HEK293 (cell line): ENCODE measurements around the gene CTDSP2.

Experiments
- ATF2 ChIP-seq: fragments of 450-650 bp; formaldehyde crosslinking; IDR thresholded peaks from 2 replicates; pipeline ENCODE4 v1.5.1; 2016; ENCODE audit warnings: missing biosample characterization, missing genetic modification characterization, low read depth
- IKZF3 ChIP-seq: fragments of 450-650 bp; IDR thresholded peaks from 2 replicates; pipeline ENCODE4 v1.5.0; 2018; ENCODE audit warnings: missing biosample characterization, mild to moderate bottlenecking, missing genetic modification characterization, moderate library complexity
- KLF1 ChIP-seq: fragments of 450-650 bp; formaldehyde crosslinking; IDR thresholded peaks from 2 replicates; pipeline ENCODE4 v1.5.1; 2016; ENCODE audit warnings: missing biosample characterization, missing genetic modification characterization
- SP2 ChIP-seq: fragments of 450-650 bp; formaldehyde crosslinking; IDR thresholded peaks from 2 replicates; pipeline ENCODE4 v1.5.1; 2016; ENCODE audit warnings: missing biosample characterization, missing genetic modification characterization
- SP7 ChIP-seq: fragments of 450-650 bp; formaldehyde crosslinking; IDR thresholded peaks from 2 replicates; pipeline ENCODE4 v1.5.1; 2016; ENCODE audit warnings: missing biosample characterization, missing genetic modification characterization
- TCF7L2 ChIP-seq: IDR thresholded peaks from 2 replicates; pipeline ENCODE4 v1.6.1; 2011; ENCODE audit warnings: low read depth, mild to moderate bottlenecking, inconsistent platforms, low read length, moderate library complexity, borderline replicate concordance
- ZBTB8A ChIP-seq: fragments of 450-650 bp; formaldehyde crosslinking; IDR thresholded peaks from 2 replicates; pipeline ENCODE4 v1.5.1; 2016; ENCODE audit warnings: missing biosample characterization, missing genetic modification characterization
- ZFHX2 ChIP-seq: fragments of 450-650 bp; formaldehyde crosslinking; conservative IDR thresholded peaks from 2 replicates; pipeline ENCODE4 v1.5.1; 2016; ENCODE audit warnings: missing biosample characterization, missing genetic modification characterization
- ZFP37 ChIP-seq: fragments of 450-650 bp; formaldehyde crosslinking; IDR thresholded peaks from 2 replicates; pipeline ENCODE4 v1.5.1; 2016; ENCODE audit warnings: missing biosample characterization, missing genetic modification characterization
- ZFP41 ChIP-seq: fragments of 450-650 bp; formaldehyde crosslinking; IDR thresholded peaks from 2 replicates; pipeline ENCODE4 v1.5.1; 2016; ENCODE audit warnings: missing biosample characterization, missing genetic modification characterization, borderline replicate concordance
- ZNF169 ChIP-seq: fragments of 450-650 bp; formaldehyde crosslinking; IDR thresholded peaks from 2 replicates; pipeline ENCODE4 v1.5.1; 2016; ENCODE audit warnings: missing biosample characterization, missing genetic modification characterization
- ZNF18 ChIP-seq: fragments of 450-650 bp; formaldehyde crosslinking; IDR thresholded peaks from 2 replicates; pipeline ENCODE4 v1.5.1; 2016; ENCODE audit warnings: missing biosample characterization, missing genetic modification characterization
- ZNF2 ChIP-seq: fragments of 450-650 bp; formaldehyde crosslinking; IDR thresholded peaks from 2 replicates; pipeline ENCODE4 v1.5.1; 2016; ENCODE audit warnings: missing biosample characterization, missing genetic modification characterization
- ZNF223 ChIP-seq: fragments of 450-650 bp; formaldehyde crosslinking; IDR thresholded peaks from 2 replicates; pipeline ENCODE4 v1.5.1; 2016; ENCODE audit warnings: missing biosample characterization, missing genetic modification characterization
- ZNF280D ChIP-seq: fragments of 450-650 bp; formaldehyde crosslinking; IDR thresholded peaks from 2 replicates; pipeline ENCODE4 v1.5.1; 2016; ENCODE audit warnings: missing biosample characterization, missing genetic modification characterization
- ZNF292 ChIP-seq: fragments of 450-650 bp; formaldehyde crosslinking; IDR thresholded peaks from 2 replicates; pipeline ENCODE4 v1.5.1; 2016; ENCODE audit warnings: low read depth, missing biosample characterization, missing genetic modification characterization, borderline replicate concordance
- ZNF311 ChIP-seq: fragments of 450-650 bp; formaldehyde crosslinking; IDR thresholded peaks from 2 replicates; pipeline ENCODE4 v1.5.1; 2017; ENCODE audit warnings: missing biosample characterization, missing genetic modification characterization, borderline replicate concordance
- ZNF335 ChIP-seq: fragments of 450-650 bp; formaldehyde crosslinking; conservative IDR thresholded peaks from 2 replicates; pipeline ENCODE4 v1.5.1; 2016; ENCODE audit warnings: missing biosample characterization, missing genetic modification characterization
- ZNF341 ChIP-seq: fragments of 450-650 bp; formaldehyde crosslinking; IDR thresholded peaks from 2 replicates; pipeline ENCODE4; 2016; ENCODE audit warnings: low read depth, missing biosample characterization, missing genetic modification characterization
- ZNF423 ChIP-seq: fragments of 450-650 bp; formaldehyde crosslinking; IDR thresholded peaks from 2 replicates; pipeline ENCODE4 v1.5.1; 2016; ENCODE audit warnings: missing biosample characterization, missing genetic modification characterization
- ZNF521 ChIP-seq: fragments of 450-650 bp; formaldehyde crosslinking; IDR thresholded peaks from 2 replicates; pipeline ENCODE4 v1.5.1; 2017; ENCODE audit warnings: missing biosample characterization, mild to moderate bottlenecking, missing genetic modification characterization
- ZNF561 ChIP-seq: fragments of 450-650 bp; IDR thresholded peaks from 2 replicates; pipeline ENCODE4 v1.5.1; 2018; ENCODE audit warnings: missing biosample characterization, missing genetic modification characterization, borderline replicate concordance
- ZNF600 ChIP-seq: fragments of 450-650 bp; formaldehyde crosslinking; IDR thresholded peaks from 2 replicates; pipeline ENCODE4 v1.5.1; 2016; ENCODE audit warnings: missing biosample characterization, missing genetic modification characterization
- ZNF626 ChIP-seq: fragments of 450-650 bp; sonication (Bioruptor Pico); formaldehyde crosslinking; IDR thresholded peaks from 2 replicates; pipeline ENCODE4 v1.5.1; 2018; ENCODE audit warnings: missing biosample characterization, missing genetic modification characterization, inconsistent platforms
- ZNF629 ChIP-seq: fragments of 450-650 bp; formaldehyde crosslinking; IDR thresholded peaks from 2 replicates; pipeline ENCODE4 v1.5.1; 2017; ENCODE audit warnings: missing biosample characterization, missing genetic modification characterization
- ZNF670 ChIP-seq: fragments of 450-650 bp; formaldehyde crosslinking; IDR thresholded peaks from 2 replicates; pipeline ENCODE4 v1.5.1; 2016; ENCODE audit warnings: missing biosample characterization, missing genetic modification characterization, low read depth
- ZNF791 ChIP-seq: fragments of 450-650 bp; formaldehyde crosslinking; IDR thresholded peaks from 2 replicates; pipeline ENCODE4 v1.5.1; 2016; ENCODE audit warnings: missing biosample characterization, missing genetic modification characterization
- ZXDB ChIP-seq: fragments of 450-650 bp; formaldehyde crosslinking; IDR thresholded peaks from 2 replicates; pipeline ENCODE4 v1.5.1; 2016; ENCODE audit warnings: missing biosample characterization, missing genetic modification characterization

The CTDSP2 gene

GRCh38 chr12:57845478-57846284 is 848 bp downstream of the CTDSP2 start (continued):
- no peak for TF ChIP-seq ZNF280D (tag by site-specific recombination)
- no peak for TF ChIP-seq ZNF292 (tag by site-specific recombination)
- TF ChIP-seq ZNF18 (tag by site-specific recombination), result no peak
- no peak for TF ChIP-seq TCF7L2
- TF ChIP-seq ZNF521 (tag by site-specific recombination), result no peak
- peak; percentile 30; the same call in 1 of the 2 replicates for TF ChIP-seq ZNF629
- peak; percentile 80 for TF ChIP-seq SP2 (tag by site-specific recombination)
- TF ChIP-seq ZNF423 (tag by site-specific recombination), result peak; percentile 5; the same call in 1 of the 2 replicates
- peak; percentile 98 for TF ChIP-seq ZXDB (tag by site-specific recombination)
- no peak for TF ChIP-seq ZFP41 (tag by site-specific recombination)
- no peak for TF ChIP-seq IKZF3
- peak; percentile 56; the same call in 1 of the 2 replicates for TF ChIP-seq KLF1 (tag by site-specific recombination)
- TF ChIP-seq ZNF791 (tag by site-specific recombination), result no peak
- no peak for TF ChIP-seq ZNF169 (tag by site-specific recombination)
- TF ChIP-seq ZNF223, result no peak
- TF ChIP-seq ZNF561 (tag by site-specific recombination), result peak; percentile 19; the same call in 1 of the 2 replicates
- TF ChIP-seq ZNF670 (tag by site-specific recombination), result no peak
- no peak for TF ChIP-seq ZNF626 (tag by site-specific recombination)
- peak; percentile 82 for TF ChIP-seq ZNF2 (tag by site-specific recombination)
- TF ChIP-seq ZNF311 (tag by site-specific recombination), result no peak
- peak; percentile 97 for TF ChIP-seq ZNF335 (tag by site-specific recombination)
- peak; percentile 95 for TF ChIP-seq ZNF341 (tag by site-specific recombination)
- no peak; the same call in 1 of the 2 replicates for TF ChIP-seq SP7 (tag by site-specific recombination)
- TF ChIP-seq ZBTB8A (tag by site-specific recombination), result no peak; the same call in 1 of the 2 replicates
- TF ChIP-seq ZFP37, result peak; percentile 88
- no peak for TF ChIP-seq ATF2 (tag by site-specific recombination)
- peak; percentile 80; the same call in 1 of the 2 replicates for TF ChIP-seq ZNF600 (tag by site-specific recombination)
- TF ChIP-seq ZFHX2 (tag by site-specific recombination), result peak; percentile 77
